K562 (cell line): Measurements from ENCODE around the gene ZCCHC17.

Source experiments
- ATF7 ChIP-seq: fragments of 450-650 bp; IDR thresholded peaks from 2 replicates; pipeline ENCODE4 v1.7.1; 2014; ENCODE audit warnings: mild to moderate bottlenecking, moderate library complexity
- EZH2 ChIP-seq: IDR thresholded peaks from 2 replicates; pipeline ENCODE4 v1.6.1; 2012; ENCODE audit warnings: low read depth, mild to moderate bottlenecking, inconsistent platforms, low read length, borderline replicate concordance
- KDM5B ChIP-seq: fragments of 200-600 bp; sonication (generic); IDR thresholded peaks from 2 replicates; pipeline ENCODE4 v1.6.1; 2012; ENCODE audit warnings: low read depth, mild to moderate bottlenecking, moderate library complexity, low read length, control low read depth, inconsistent platforms; ENCODE audit not compliant: insufficient replicate concordance
- POLR2AphosphoS5 ChIP-seq: IDR thresholded peaks from 2 replicates; pipeline ENCODE4 v1.6.1; 2011; ENCODE audit warnings: mild to moderate bottlenecking, low read depth, low read length, moderate library complexity; ENCODE audit not compliant: control insufficient read depth, insufficient read depth
- TAF1 ChIP-seq: IDR thresholded peaks from 2 replicates; pipeline ENCODE4 v1.6.1; 2011; ENCODE audit warnings: mild to moderate bottlenecking, low read length, moderate library complexity; ENCODE audit not compliant: insufficient read depth, control insufficient read depth, severe bottlenecking; ENCODE audit errors: extremely low read depth
- USF1 ChIP-seq: sonication (generic); formaldehyde crosslinking; IDR thresholded peaks from 2 replicates; pipeline ENCODE4 v1.9.0; 2022; ENCODE audit warnings: mild to moderate bottlenecking, missing genetic modification reagents
- ZNF121 ChIP-seq: sonication (generic); formaldehyde crosslinking; conservative IDR thresholded peaks from 2 replicates; pipeline ENCODE4 v1.8.0; 2022; ENCODE audit warnings: missing genetic modification reagents
- ZNF318 ChIP-seq, 2 experiments: fragments of 450-650 bp; IDR thresholded peaks; 2 replicates each; pipeline ENCODE4 v1.6.1; 2016; ENCODE audit warnings: mild to moderate bottlenecking in 2 of 2, borderline replicate concordance in 1 of 2, low read depth in 1 of 2, moderate library complexity in 1 of 2

GRCh38 chr1:31377364-31377863 lies 80.6 kb downstream of the ZCCHC17 start:
- TF ChIP-seq POLR2AphosphoS5: no peak
- TF ChIP-seq ATF7: no peak
- no peak for TF ChIP-seq ZNF318 (IDR thresholded peaks at IDR 0.05; ENCODE audit: borderline replicate concordance in 1 of 2, low read depth in 1 of 2)
- TF ChIP-seq EZH2: no peak
- no peak for TF ChIP-seq USF1 (CRISPR knock-in tag)
- no peak for TF ChIP-seq TAF1
- no peak for TF ChIP-seq ZNF121 (CRISPR knock-in tag)
- TF ChIP-seq KDM5B: no peak
